Panc1 (cell line): ENCODE measurements around the gene DHX34. TPM values are rescaled to one million over a fixed set of nuclear protein-coding genes. Genes with fewer than 3 reads are reported as not detected.

Experiments used
- ATAC-seq: fragments of 200-7000 bp; cut with Tn5 transposase; 2 replicates; pipeline ENCODE4 v1.9.1; 2020; ENCODE audit warnings: mild to moderate bottlenecking, moderate library complexity
- BruUV-seq: library from RNA; stranded (reverse); fragments of 400-500 nt; replicated peaks from 2 replicates; lab custom pipeline; 2021; lab: Mats Ljungman, UMichigan
- CTCF ChIA-PET: fragments of 300-600 bp; sonication (Branson Sonifier 250); formaldehyde crosslinking; loops from one replicate; lab custom pipeline; 2022; ENCODE audit warnings: antibody characterized with exemption; lab: Charles Lee
- POLR2A ChIA-PET: fragments of 300-600 bp; sonication (Branson Sonifier 250); formaldehyde crosslinking; loops from one replicate; lab custom pipeline; 2022; ENCODE audit warnings: antibody characterized with exemption; lab: Charles Lee
- DNase-seq: peaks from one replicate; pipeline ENCODE4 v3.0.0-alpha.2; 2010; ENCODE audit warnings: low read depth, low spot score
- H3K27ac ChIP-seq: 2 replicates; pipeline ENCODE4 v1.5.1; 2011; ENCODE audit warnings: mild to moderate bottlenecking, low read length, inconsistent platforms
- H3K27me3 ChIP-seq: fragments of 200-500 bp; sonication (Bioruptor generic); 2 replicates; pipeline ENCODE4 v1.6.0; 2014; ENCODE audit warnings: low read length, inconsistent platforms; ENCODE audit not compliant: control insufficient read depth, insufficient read depth
- H3K36me3 ChIP-seq: fragments of 200-500 bp; sonication (Bioruptor generic); 2 replicates; pipeline ENCODE4 v1.5.1; 2014; ENCODE audit warnings: inconsistent platforms, mild to moderate bottlenecking, low read length, moderate library complexity; ENCODE audit not compliant: control insufficient read depth, insufficient read depth
- H3K4me1 ChIP-seq: 2 replicates; pipeline ENCODE4 v1.5.1; 2011; ENCODE audit warnings: inconsistent platforms, mild to moderate bottlenecking, low read length, moderate library complexity; ENCODE audit not compliant: control insufficient read depth, insufficient read depth
- H3K4me3 ChIP-seq, 2 experiments: 2 replicates each; pipeline ENCODE4 v1.5.1; 2011 to 2012; ENCODE audit warnings: low read depth in 2 of 2, low read length in 2 of 2, mild to moderate bottlenecking in 2 of 2, inconsistent platforms in 1 of 2, moderate library complexity in 1 of 2
- H3K9me3 ChIP-seq: fragments of 200-500 bp; sonication (Bioruptor generic); 2 replicates; pipeline ENCODE4 v1.5.1; 2014; ENCODE audit warnings: low read depth, mild to moderate bottlenecking, inconsistent platforms, low read length, moderate library complexity; ENCODE audit not compliant: control insufficient read depth, insufficient read depth
- CTCF ChIP-seq: fragments of 450-650 bp; IDR thresholded peaks from 2 replicates; pipeline ENCODE4 v1.5.1; 2017; ENCODE audit warnings: mild to moderate bottlenecking
- POLR2AphosphoS5 ChIP-seq: IDR thresholded peaks from 2 replicates; pipeline ENCODE4 v1.6.1; 2012; ENCODE audit warnings: mild to moderate bottlenecking, low read depth, low read length, moderate library complexity
- REST ChIP-seq, 2 experiments: IDR thresholded peaks; 2 replicates each; pipeline ENCODE4 v1.6.1; 2011 to 2012; ENCODE audit warnings: low read depth in 2 of 2, control low read depth in 1 of 2, low read length in 1 of 2, mild to moderate bottlenecking in 1 of 2, moderate library complexity in 1 of 2; ENCODE audit not compliant: insufficient read depth in 1 of 2
- SIN3A ChIP-seq: IDR thresholded peaks from 2 replicates; pipeline ENCODE4 v1.6.1; 2012; ENCODE audit warnings: low read depth, mild to moderate bottlenecking, low read length, moderate library complexity, borderline replicate concordance; ENCODE audit not compliant: insufficient read depth
- TCF7L2 ChIP-seq: IDR thresholded peaks from 2 replicates; pipeline ENCODE4 v1.6.1; 2011; ENCODE audit warnings: mild to moderate bottlenecking, low read depth, low read length, inconsistent platforms
- in situ Hi-C: cut with HindIII; loops from 2 replicates; pipeline ENCODE4 v1.10.0; 2016; ENCODE audit warnings: low sequenced_read_pairs, low pct_unique_long_range_greater_than_20kb
- intact Hi-C: fragments of 100-400 bp; cut with micrococcal nuclease; formaldehyde crosslinking; loops from one replicate; pipeline ENCODE4 v1.10.0; 2022; ENCODE audit not compliant: unreplicated experiment
- total RNA-seq: library from RNA; stranded (reverse); gene quantifications from one replicate; pipeline ENCODE4 v1.2.1, GENCODE V29; 2021; ENCODE audit not compliant: unreplicated experiment

The DHX34 gene
- total RNA-seq, 1 experiment from 2014 or later = 29.2 TPM

- H3K4me1 ChIP-seq = no peaks in the 10 kb centered on the region; the same call in 1 of the 2 replicates
- H3K4me3 ChIP-seq = no peak overlapping the region
- ATAC-seq (no peak), DNase-seq (no peak)
- TF ChIP-seq TCF7L2 (no peak), REST (IDR thresholded peaks at IDR 0.05; ENCODE audit: insufficient read depth in 1 of 2, low read depth in 2 of 2, low read length in 1 of 2) (no peak), SIN3A (no peak)
- peaks cover 8% of the 10 kb centered on the region for H3K36me3 ChIP-seq
- ChIA-PET CTCF (no interaction called here), POLR2A (no interaction called here)
- no TSS peak for BruUV-seq
- no peaks in the 10 kb centered on the region for H3K27me3 ChIP-seq
- no peak overlapping the region for H3K27ac ChIP-seq
- in situ Hi-C loops (no loop called here), intact Hi-C loops (no loop called here)
- H3K9me3 ChIP-seq = no peaks in the 10 kb centered on the region
These were observed 4.2 kb downstream of the DHX34 start for GRCh38 chr19:47353307-47353712.

- in situ Hi-C loops = no loop called here
- Histone ChIP-seq H3K4me3 (no peak overlapping the region), H3K4me1 (no peaks in the 10 kb centered on the region), H3K9me3 (no peaks in the 10 kb centered on the region), H3K27ac (no peak overlapping the region), H3K36me3 (peaks cover 2% of the 10 kb centered on the region; the same call in 1 of the 2 replicates), H3K27me3 (no peaks in the 10 kb centered on the region)
- no peak for DNase-seq
- no TSS peak for BruUV-seq
- CTCF ChIA-PET = no interaction called here
- ATAC-seq = no peak
- intact Hi-C loops = no loop called here
- no peak for TF ChIP-seq POLR2AphosphoS5
- TF ChIP-seq TCF7L2 = no peak
- TF ChIP-seq SIN3A = no peak
- no peak for TF ChIP-seq CTCF
- TF ChIP-seq REST (IDR thresholded peaks at IDR 0.05; ENCODE audit: insufficient read depth in 1 of 2, low read depth in 2 of 2, low read length in 1 of 2) = no peak
- POLR2A ChIA-PET = no interaction called here
These were observed 7.8 kb downstream of the DHX34 start for GRCh38 chr19:47356900-47357299.
